ENCODE results near the gene ATP1B3.
"Not testable (repeated sequence)": the region's sequence is repeated elsewhere in the genome, so short reads cannot be mapped to it uniquely, and the experiment has no call there.

ATP1B3 gene

DNA sequence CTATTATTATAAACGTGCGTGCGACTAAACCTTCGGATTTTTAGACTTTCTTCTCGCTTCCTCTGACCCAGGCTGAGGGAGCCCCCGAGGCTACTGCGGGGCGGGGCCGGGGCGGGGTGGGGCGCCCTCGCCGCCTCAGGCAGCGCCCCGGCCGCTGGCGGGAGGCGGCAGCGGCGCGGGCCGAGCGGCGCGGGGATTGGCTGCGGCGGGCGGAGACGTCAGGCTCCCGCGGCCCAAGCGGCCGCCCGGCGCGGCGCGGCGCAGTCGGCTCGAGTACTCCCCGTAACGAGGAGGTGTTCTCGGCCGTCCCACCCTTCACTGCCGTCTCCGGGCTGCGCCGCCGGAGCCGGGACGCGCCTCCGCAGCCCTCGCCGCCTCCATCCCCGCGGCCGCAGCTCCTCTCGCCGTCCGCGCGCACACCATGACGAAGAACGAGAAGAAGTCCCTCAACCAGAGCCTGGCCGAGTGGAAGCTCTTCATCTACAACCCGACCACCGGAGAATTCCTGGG, at the start of gene ATP1B3:
Gene ATP1B3 (plus strand): TSS at position 263 of the 510 bp plus-strand sequence. CDS start 159 bp downstream, at position 422.
- peak; percentile 42 for DNase-seq

DNA sequence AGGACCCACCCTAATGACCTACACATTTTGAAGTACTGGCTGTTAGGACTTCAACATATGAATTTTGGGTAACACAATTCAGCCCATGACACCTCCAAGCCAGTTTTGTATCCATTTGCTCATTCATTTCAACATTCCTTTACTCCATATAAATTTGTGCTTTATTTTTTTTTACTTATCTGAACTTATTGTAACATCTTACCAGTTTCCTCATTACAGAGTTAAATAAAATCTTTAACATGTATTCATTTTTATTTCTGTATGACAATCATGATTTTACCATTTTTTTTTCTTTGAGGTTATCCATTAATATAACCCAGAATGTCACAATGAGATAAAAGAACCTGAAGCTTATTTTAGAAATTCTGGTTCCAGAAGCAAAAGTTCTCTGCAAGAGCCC, 48.0 kb upstream of the ATP1B3 start:
- no peak for DNase-seq

DNA sequence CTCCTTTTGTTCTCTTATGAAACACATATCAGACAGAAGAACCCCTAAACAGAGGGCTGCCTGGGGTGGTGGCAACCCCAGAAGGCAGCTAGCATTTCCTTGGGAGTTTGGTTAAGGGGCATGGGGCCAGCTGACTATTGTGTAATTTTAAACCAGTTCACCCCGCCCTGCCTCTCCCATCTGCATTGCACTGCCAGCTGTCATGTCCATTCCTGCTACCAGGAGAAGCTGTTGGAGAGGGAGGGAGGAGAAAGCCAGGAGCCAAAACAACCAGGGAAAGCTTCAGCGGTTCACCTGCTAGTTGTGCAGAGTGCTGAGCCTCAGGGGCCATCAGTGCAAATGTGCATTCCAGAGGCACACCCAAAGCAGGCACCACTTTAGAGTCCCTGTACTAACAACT, 47.6 kb upstream of the ATP1B3 start:
- peak; percentile 43 for DNase-seq

DNA sequence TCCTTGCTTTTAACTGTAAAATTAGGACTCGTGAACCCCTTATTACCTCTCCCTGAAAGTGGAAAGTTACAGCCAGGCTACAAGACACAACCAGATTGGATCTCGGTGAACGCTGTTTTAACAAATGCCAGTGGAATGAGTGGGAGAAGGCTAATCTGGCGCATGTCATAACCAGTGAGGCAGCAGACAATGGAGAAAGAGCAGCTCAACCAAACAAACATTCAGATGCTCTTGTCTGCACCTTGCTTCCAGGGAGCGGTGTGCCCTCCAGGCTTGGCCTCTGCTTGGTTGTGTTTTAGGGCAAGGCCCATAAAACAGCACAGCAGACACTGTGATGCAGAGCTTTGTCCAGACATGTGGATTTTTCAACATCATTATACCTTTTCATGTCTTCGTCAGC, 45.9 kb upstream of the ATP1B3 start:
- no peak for DNase-seq

DNA sequence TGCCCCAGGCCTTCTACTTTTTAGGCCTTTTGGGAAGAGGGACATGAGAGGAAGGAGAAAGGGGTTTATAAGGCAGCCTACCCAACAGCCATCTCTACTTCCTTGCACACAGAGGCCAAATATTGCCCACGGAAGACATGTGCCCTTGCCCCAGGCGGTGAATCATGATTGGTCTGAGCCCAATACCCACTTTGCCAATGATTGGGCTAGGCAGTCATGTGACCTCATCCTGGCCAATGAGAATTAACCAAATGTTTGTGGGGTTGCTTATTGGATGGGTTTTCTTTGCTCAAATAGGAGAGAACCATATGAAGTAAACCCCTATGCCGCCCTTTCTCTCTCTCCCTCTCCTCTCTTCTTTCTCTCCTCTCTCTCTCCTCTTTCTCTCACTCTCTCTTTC, 42.2 kb upstream of the ATP1B3 start:
- no peak for DNase-seq

DNA sequence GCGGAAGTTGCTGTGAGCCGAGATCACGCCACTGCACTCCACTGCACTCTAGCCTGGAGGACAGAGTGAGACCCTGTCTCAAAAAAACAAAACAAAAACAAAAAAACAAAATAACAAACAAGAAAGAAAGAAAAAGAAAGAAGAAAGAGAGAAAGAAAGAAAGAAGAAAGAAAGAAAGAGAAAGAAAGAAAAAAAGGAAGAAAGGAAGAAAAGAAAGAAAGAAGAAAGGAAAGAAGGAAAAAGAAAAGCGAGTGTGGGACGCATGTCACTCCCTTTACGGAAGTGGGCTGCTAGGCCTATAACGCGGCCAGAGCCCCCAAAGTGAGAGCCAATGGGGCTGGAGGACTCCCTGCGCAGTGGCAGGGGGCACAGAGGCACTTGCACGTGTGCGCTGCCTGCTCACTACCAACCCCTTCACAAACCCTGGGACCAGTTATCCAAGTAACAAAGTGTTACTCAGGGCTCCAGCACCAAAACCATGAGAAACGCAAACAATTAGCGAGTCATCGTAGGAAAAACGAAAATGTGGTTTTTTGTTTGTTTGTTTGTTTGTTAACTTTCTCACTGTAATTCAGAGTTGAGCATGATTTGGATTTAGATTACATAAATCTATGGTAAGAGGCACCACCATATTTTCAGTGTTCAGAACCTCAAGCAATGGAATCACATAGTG, 40.8 kb upstream of the ATP1B3 start:
- no peak for DNase-seq

DNA sequence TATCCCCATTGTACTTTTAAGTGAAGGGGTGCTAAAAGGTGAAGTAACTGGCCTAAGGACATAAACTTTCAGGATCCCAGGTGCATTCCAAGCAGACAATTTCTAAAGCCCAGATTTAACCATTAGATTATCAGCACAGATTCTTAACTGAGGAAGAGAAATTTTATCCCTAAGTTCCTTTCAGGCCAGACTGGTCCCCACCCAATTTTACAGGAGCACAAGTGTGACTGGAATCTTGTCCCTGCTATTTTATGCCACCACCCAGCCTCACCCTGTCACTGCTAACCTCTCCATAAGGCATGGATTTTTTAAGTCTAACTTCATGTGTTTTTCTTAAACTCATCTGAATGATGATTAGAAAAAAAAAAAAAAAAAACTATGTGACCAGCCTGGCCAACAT, 37.1 kb upstream of the ATP1B3 start:
- DNase-seq, result no peak

DNA sequence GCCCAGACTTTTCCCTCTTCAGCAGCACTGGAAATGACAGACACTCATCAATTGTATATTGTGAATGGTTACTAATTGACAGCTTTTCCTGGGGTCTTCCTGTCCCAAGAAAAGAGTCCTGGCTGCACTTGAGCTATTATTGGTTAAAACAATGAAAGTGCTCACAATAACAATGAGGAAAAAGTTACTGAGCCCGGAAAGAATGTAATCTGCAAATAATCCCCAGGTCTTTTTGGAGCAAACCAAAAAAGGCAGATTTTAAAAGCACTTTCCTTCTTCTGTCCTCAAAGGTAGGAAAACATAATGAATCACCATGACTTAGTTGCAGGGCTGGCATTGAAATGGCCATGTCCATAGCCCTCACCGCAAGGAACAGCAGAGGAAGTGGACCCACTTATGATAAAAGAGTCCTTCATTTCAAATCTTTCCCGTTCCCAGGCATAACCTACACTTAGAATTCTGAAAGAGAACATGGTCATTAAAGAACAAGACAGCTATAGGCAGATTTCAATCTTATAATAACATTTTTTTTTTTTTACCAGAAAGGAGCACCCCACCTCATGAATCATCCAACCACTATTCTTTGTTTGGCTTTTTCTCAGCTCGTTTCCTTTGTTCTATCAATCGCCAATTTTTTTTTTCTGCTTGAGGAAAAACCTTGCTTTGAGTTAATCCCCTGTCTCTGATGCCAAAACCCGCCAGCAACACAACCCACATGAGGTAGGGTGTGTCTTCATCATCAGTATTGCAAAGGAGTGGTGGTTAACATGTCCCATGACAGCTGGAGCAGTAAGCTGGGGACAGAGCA, 35.5 kb upstream of the ATP1B3 start:
- no peak for DNase-seq

DNA sequence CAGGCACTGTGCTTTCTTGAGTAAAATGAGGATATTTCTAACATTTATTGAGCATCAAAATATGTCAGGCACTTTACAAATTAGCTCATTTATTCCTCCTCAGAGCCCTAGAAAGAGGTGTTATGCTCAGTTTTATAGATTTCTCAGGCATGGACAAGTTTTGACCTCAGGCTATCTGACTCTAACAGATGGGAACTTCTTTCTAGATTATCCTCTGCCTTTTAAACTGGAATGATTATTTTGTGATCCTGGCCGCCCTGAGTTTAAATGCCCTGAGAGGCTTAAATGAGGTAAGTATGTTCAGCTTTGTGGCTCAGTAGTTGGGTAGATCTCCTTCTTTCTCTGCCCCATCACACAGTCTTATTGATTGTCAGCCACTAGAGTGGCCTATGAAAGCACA, 32.3 kb upstream of the ATP1B3 start:
- no peak for DNase-seq

DNA sequence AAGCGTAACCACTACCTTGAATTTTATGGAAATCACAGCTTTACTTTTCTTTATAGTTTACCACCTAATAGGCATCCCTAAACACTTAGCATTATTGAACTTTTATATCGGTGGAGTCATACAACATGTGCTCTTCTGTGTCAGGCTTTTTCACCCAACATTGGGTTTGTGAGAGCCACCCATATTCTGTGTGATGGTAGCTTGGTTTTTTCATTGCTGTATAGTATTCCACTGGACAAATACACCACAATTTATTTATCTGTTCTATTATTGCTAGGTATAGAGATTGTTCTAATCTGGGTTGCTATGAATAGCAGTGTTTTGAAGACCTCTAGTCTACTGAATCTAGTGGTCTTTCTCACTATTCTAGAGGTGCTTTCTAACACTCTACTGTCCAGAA, 31.6 kb upstream of the ATP1B3 start:
- DNase-seq, result no peak

DNA sequence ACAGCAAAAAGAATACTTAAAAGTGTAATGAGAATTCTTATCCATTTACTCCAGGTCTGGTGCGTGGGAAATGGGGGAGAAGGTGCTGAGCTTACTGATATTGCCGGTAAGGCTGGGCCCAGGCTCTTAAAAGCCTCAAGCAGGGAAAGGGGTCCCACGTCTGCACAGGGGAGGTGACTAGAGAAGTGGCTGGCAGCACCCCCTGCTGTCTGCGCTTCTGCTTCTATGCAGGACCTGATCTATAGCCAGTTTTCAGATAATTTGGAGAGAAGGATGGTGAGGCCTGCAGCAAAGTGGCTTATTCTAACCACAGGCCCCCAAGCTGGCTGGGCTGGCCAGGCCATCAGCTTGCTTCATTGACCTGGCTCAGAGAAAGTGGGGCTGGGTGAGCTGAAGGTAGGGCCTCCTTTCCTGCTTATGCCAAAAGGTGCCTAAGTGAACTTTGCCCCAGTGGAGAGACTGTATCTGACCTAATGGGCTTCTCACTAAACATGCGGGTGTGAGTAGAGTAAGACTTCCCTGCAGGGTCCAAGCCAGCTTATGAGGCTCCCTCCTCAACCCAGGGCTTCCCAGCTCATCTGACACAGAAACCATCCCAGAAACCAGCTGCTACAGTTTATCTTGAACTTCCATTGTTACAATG, 30.9 kb upstream of the ATP1B3 start:
- no peak for DNase-seq

DNA sequence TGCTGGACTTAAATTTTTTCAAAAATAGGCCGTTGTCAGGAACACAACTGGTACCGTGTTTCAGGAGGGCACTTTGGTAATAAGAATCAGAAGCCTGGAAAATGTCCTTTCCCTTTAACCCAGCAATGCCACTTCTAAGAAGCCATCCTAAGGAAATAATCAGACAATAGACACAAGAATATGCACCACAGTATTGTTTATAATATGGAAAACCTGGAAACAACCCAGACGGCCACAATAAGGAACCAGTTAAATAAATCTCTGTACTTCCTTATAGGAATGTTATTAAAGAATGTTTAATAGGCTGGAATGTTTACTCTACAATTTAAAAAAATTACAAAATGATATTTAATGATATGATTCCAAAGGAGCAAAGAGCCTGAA, 30.4 kb upstream of the ATP1B3 start:
- no peak for DNase-seq

DNA sequence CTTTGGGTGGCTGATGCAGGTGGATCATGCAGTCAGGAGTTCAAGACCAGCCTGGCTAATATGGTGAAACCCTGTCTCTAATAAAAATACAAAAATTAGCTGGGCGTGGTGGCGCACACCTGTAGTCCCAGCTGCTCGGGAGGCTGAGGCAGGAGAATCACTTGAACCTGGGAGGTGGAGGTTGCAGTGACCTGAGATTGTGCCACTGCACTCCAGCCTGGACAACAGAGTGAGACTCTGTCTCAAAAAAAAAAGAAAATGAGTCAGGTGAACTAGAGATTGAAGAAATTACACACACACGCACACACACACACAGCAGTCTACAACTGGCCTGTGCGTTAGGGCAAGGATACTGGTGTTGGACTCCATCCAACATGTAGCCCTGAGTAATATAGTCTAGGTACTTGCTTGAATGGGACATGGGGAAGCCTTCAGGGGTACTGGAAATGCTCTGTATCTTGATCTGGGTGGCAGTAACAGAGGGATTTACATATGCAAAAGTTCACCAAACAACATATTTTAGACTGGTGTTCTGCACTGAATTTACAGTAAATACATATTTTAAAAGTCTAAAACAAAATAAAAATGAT, 28.2 kb upstream of the ATP1B3 start:
- not testable (repeated sequence) for DNase-seq

DNA sequence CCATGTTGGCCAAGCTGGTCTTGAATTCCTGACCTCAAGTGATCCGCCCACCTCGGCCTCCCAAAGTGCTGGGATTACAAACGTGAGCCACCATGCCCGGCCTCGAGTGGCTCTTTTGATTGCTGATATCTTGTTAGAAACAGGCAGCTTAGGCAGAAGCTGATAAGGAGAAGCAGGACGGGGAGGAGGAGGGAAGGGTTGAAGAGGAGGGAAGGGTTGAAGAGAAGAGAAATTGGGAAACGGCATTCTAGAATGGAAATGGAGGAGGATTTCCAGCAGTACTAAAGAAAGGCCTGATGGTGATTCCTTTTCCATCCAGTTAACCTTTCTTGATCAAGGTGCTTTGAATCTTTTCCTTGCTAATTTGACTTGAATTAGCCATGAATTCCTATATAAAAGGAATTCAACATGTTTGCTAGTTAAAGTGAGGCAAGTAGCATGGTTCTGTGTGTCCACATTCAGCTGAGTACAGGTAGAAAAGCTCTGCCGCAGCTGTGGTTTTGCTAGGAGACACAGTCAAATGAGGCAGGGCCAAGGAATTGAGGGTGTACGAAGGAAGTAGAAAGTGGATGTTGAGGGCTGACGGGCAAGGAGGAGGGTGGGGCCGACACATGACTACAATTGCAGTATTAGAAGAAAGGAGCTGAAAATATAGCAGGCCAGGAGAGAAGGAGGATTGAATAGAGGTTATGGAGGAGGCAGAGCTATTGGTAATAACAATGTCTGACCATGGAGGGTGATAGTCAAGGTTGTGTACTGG, 27.2 kb upstream of the ATP1B3 start:
- no peak for DNase-seq

DNA sequence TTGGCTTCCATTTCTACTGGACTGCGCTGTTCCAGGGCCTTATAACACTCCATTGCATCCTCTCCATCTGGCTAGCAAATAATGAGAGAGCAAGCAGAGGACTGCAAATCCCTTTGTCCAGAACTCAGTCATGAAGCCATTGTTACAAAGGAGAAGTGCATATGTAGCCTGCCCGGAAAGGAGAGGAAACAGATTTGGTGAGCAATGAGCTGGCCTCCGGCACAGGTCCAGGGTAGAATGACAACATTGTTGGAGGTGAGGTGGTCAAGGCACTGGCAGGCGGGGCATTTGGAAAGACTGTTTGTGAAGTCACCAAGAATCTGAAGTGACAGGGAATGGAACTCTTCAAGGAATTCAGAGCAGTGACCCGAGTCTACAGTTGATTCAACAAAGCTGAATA, 25.0 kb upstream of the ATP1B3 start:
- no peak for DNase-seq

DNA sequence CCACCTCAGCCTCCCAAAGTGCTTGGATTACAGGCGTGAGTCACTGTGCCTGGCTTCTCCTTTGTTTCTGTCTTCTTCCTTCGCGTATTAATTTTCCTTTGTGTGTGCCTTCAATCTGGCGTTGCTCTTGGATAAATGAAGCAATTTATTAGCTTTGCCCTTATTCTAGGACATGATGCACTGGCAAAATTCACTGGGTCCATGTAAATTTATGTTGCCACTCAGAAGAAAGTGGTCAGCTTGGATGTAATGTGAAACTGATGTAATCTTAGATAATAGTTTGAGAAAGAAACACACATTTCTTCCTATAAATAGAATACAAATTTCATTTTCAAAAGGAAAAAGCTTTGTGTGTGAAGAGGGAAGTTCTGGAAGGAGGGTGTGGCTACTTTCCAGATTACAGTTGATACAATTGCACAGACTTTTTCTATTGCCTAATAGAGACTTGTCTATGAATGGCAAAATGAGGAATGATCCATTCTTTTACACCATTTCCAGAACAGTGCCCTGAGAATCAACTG, 23.3 kb upstream of the ATP1B3 start:
- no peak for DNase-seq

DNA sequence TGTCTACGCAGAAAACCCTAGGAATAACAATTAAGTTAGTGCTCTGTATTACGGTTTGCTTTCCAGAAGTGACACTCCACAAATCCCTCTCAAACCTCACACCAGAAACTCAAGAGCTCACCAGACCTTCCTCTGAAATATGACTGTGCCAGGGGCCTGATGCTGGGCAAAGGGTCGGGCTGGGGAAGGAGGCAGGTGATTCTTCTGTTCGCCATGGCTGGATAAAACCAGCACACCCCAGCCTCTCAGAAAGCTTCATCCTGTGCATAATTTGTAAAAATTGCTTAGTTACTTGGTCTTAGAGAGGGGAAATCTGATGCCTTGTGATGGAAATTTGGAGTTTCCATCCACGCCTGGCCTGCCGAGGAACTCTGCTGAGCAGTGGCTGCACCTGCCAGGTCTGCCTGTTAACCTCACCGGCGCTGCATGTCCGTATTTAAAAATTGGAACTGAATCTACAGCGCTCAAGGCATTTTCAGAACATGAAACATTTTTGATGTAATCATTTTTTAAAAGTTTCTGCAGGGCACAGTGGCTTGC, 22.7 kb upstream of the ATP1B3 start:
- DNase-seq, result no peak

DNA sequence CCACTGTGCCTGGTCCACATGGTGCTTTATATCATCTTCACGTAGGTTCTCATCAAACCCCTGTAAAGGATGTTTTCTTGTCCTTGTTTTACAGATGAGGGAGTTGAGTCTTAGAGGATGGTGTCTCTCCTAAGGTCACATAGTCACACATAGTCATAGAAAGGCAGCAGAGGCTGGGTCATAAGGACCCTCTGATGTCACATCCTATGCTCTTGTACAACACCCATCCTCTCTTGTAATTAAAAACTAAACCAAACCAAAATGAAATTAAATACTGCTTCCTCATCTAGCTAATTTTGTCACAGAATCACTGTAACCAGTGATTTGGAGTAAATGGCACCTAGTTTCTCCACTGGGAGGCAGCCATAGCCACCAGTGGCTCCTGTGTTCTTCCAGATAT, 21.8 kb upstream of the ATP1B3 start:
- DNase-seq, result no peak

DNA sequence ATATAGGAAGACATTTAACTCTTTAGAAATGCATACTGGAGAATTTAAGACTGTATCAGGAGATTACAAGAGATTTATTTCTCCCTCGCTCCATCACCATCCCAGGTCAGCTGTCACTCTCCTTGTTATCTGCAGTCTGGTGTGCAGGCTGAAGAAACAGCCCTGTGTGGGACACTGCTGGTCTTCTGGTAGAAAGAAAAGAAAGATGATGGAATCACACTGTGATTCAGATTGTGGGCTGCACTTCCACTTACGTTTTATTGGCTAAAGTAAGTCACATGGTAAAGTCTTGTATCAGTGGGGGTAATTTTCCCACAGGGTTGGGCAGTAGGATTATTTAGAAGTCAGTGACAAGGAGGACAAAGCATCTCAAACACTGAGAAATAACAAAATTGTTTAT, 18.1 kb upstream of the ATP1B3 start:
- DNase-seq, result no peak

DNA sequence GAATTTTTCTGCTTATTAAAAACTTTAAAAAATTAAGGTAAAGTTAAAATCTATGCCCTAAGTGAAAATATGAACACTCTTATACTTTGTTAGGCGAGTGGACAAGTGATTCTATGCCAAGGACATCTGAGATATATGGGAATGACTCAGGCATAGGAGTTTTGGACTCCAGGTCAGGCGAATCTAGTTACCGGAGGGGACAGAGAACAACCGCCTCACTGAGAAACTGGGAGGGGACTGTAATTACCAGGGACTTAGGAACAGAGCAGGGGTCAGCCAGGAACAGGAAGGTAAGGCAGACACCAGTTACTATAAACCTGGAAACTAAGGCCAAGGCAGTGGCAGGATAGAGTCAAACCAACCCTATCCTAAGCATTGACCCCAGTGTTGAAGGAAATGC, 16.8 kb upstream of the ATP1B3 start:
- no peak for DNase-seq

DNA sequence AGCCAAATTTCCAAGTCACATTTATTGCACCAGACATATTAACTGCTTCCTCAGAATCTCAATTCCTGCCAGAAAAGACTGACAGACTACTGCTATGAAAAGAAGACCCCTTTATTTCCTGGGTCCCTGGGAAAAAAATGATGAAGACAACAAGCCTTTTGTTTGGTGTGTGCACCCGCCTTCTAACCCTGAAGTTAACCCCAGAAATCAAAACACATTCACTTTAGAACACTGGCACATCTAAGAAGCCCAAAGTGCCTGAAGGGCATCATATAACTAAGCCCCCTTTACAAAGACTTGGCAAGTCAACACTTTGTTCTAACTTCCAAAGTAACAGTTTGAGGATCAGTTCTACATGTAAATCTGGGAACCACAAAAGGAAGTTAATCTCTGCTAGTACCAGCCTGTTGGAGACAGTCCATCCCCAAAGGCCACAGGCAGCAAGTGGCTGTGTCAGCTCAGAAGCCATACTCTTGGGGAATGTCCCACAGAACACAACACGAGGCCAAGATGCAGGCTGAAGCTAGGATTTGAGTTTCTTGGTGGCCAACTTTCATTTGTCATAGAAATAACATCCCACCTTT, 16.3 kb upstream of the ATP1B3 start:
- DNase-seq, result no peak

Data from NCI-H510A (cell line).